HepG2 (cell line): ENCODE data around the gene VSNL1. TPM values are rescaled to one million over a fixed set of nuclear protein-coding genes. Genes with fewer than 3 reads are reported as not detected.

ENCODE experiments used
- GATAD1 ChIP-seq: IDR thresholded peaks from 2 replicates; pipeline ENCODE4 v1.6.1; 2016; ENCODE audit warnings: missing genetic modification reagents, missing compliant biosample characterization
- HINFP ChIP-seq: sonication (generic); formaldehyde crosslinking; IDR thresholded peaks from 2 replicates; pipeline ENCODE4 v1.4.0; 2020; ENCODE audit warnings: low read depth, mild to moderate bottlenecking, missing genetic modification reagents
- ISL2 ChIP-seq: sonication (generic); formaldehyde crosslinking; IDR thresholded peaks from 2 replicates; pipeline ENCODE4 v1.5.0; 2020; ENCODE audit warnings: missing genetic modification reagents
- KDM5A ChIP-seq: fragments of 200-600 bp; sonication (generic); IDR thresholded peaks from 2 replicates; pipeline ENCODE4 v1.7.0; 2018; ENCODE audit warnings: antibody characterized with exemption, mild to moderate bottlenecking, low read length, borderline replicate concordance
- RXRA ChIP-seq: sonication (generic); formaldehyde crosslinking; IDR thresholded peaks from 2 replicates; pipeline ENCODE4 v1.5.1; 2020; ENCODE audit warnings: missing genetic modification reagents
- TEAD3 ChIP-seq: optimal IDR thresholded peaks from 2 replicates; pipeline ENCODE3; 2016; ENCODE audit warnings: borderline replicate concordance
- ZFY ChIP-seq: sonication (generic); formaldehyde crosslinking; IDR thresholded peaks from 2 replicates; pipeline ENCODE4 v1.4.0; 2020; ENCODE audit warnings: missing genetic modification reagents
- ZKSCAN8 ChIP-seq: IDR thresholded peaks from 2 replicates; pipeline ENCODE4 v1.6.1; 2016; ENCODE audit warnings: borderline replicate concordance, missing genetic modification reagents, missing compliant biosample characterization
- ZMAT3 ChIP-seq: sonication (generic); formaldehyde crosslinking; conservative IDR thresholded peaks from 2 replicates; pipeline ENCODE4 v1.7.0; 2021; ENCODE audit warnings: missing genetic modification reagents
- ZNF33B ChIP-seq: sonication (generic); formaldehyde crosslinking; IDR thresholded peaks from 2 replicates; pipeline ENCODE4 v1.5.1; 2020; ENCODE audit warnings: mild to moderate bottlenecking, missing genetic modification reagents
- ZNF589 ChIP-seq: sonication (generic); formaldehyde crosslinking; conservative IDR thresholded peaks from 2 replicates; pipeline ENCODE4 v1.8.0; 2022; ENCODE audit warnings: mild to moderate bottlenecking, moderate library complexity, missing genetic modification reagents
- ZNF644 ChIP-seq: IDR thresholded peaks from 2 replicates; pipeline ENCODE4 v1.6.1; 2016; ENCODE audit warnings: low read depth
- ZNF761 ChIP-seq: sonication (generic); formaldehyde crosslinking; conservative IDR thresholded peaks from 2 replicates; pipeline ENCODE4 v1.4.0; 2020; ENCODE audit warnings: mild to moderate bottlenecking, missing genetic modification reagents
- polyA plus RNA-seq, 8 experiments: library from polyadenylated mRNA; depleted of rRNA in 3 of 8; stranded (reverse) in 7 of 8; unstranded in 1 of 8; fragments of >200 nt; fragmentation: Illumina TruSeq in 4 of 8; extraction: Trizol in 4 of 8; gene quantifications; 2 replicates each; pipeline versions ENCODE4 v1.2.1 to v1.2.3, GENCODE V29; 2011 to 2016; ENCODE audit warnings: low read depth in 4 of 8, missing spikeins in 1 of 8, mixed read lengths in 1 of 8; ENCODE audit not compliant: insufficient read depth in 1 of 8
- total RNA-seq, 5 experiments: library from RNA; depleted of rRNA; stranded (reverse); fragments of >200 nt; fragmentation: Illumina TruSeq; extraction: Trizol; gene quantifications; 2 replicates each; pipeline ENCODE4 v1.2.3, GENCODE V29; 2016; ENCODE audit warnings: low read depth in 1 of 5
- TF ChIP-seq, protein P1 (sequence below): IDR thresholded peaks from 2 replicates; pipeline ENCODE4 v1.6.1; 2016; ENCODE audit warnings: low read depth, control low read depth
- TF ChIP-seq, protein P2 (sequence below), 2 experiments: fragments of 450-650 bp in 1 of 2; sonication (generic) in 1 of 2; formaldehyde crosslinking in 1 of 2; IDR thresholded peaks; 2 replicates each; pipeline versions ENCODE4 v1.6.1 to v1.8.0; 2016 to 2022; ENCODE audit warnings: antibody characterized with exemption in 1 of 2, mild to moderate bottlenecking in 1 of 2, missing genetic modification reagents in 1 of 2
- TF ChIP-seq, protein P3 (sequence below): sonication (generic); formaldehyde crosslinking; IDR thresholded peaks from 2 replicates; pipeline ENCODE4 v1.5.1; 2020; ENCODE audit warnings: missing genetic modification reagents, mild to moderate bottlenecking, borderline replicate concordance

The VSNL1 gene
- total and polyA plus RNA-seq, 2 of the 13 experiments (the other 11 are each of a cell fraction or from before 2014, with no cell fraction given) = 63.2 to 95.9 TPM

DNA sequence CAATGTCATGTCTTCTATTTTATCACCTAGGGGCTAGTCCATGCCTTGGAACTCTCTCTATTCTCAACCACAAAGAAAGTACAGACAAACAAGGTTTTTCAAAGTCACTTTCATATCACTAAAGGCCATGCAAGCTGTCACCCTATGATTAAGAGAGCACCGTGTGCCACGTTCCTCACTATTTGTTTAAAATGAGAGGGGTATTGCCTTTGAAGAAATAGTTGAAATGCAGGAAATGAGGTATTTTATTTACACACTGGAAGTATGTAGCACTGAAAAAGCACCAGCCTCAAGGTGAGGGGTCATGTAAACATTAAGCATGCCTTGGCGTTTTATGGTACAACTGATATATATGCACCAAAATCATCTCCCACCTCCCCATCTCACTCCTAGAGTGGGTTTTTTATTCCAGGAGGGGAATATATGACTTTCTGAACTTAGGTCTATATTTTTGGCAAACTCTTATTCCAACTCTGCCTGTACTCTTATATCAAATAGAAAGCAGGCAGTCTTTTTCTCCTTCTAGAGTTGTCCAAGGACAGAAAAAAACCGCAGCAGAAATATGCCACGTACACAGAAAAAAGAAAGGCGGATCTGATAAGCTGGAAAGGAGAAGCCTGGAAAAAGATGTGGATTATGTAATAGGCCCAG lies 53.5 kb downstream of the VSNL1 start (continued):
- TF ChIP-seq ZFY (CRISPR knock-in tag) = no peak
- TF ChIP-seq ISL2 (CRISPR knock-in tag) = peak; percentile 98
- peak; percentile 83; the same call in 1 of the 2 replicates for TF ChIP-seq RXRA (CRISPR knock-in tag)
- TF ChIP-seq ZNF589 (CRISPR knock-in tag) = peak; percentile 84; the same call in 1 of the 2 replicates
- TF ChIP-seq, protein P1, sequence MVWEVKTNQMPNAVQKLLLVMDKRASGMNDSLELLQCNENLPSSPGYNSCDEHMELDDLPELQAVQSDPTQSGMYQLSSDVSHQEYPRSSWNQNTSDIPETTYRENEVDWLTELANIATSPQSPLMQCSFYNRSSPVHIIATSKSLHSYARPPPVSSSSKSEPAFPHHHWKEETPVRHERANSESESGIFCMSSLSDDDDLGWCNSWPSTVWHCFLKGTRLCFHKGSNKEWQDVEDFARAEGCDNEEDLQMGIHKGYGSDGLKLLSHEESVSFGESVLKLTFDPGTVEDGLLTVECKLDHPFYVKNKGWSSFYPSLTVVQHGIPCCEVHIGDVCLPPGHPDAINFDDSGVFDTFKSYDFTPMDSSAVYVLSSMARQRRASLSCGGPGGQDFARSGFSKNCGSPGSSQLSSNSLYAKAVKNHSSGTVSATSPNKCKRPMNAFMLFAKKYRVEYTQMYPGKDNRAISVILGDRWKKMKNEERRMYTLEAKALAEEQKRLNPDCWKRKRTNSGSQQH (CRISPR knock-in tag) = 0 out of 2 replicates have a peak, but pooled peaks have one; percentile 74
- 0 out of 2 replicates have a peak, but pooled peaks have one; percentile 31 for TF ChIP-seq ZMAT3 (CRISPR knock-in tag)
- no peak for TF ChIP-seq HINFP (CRISPR knock-in tag)
- TF ChIP-seq ZKSCAN8 (CRISPR knock-in tag) = peak; percentile 93; the same call in 1 of the 2 replicates
- peak; percentile 77 for TF ChIP-seq GATAD1 (CRISPR knock-in tag)
- TF ChIP-seq, protein P2, sequence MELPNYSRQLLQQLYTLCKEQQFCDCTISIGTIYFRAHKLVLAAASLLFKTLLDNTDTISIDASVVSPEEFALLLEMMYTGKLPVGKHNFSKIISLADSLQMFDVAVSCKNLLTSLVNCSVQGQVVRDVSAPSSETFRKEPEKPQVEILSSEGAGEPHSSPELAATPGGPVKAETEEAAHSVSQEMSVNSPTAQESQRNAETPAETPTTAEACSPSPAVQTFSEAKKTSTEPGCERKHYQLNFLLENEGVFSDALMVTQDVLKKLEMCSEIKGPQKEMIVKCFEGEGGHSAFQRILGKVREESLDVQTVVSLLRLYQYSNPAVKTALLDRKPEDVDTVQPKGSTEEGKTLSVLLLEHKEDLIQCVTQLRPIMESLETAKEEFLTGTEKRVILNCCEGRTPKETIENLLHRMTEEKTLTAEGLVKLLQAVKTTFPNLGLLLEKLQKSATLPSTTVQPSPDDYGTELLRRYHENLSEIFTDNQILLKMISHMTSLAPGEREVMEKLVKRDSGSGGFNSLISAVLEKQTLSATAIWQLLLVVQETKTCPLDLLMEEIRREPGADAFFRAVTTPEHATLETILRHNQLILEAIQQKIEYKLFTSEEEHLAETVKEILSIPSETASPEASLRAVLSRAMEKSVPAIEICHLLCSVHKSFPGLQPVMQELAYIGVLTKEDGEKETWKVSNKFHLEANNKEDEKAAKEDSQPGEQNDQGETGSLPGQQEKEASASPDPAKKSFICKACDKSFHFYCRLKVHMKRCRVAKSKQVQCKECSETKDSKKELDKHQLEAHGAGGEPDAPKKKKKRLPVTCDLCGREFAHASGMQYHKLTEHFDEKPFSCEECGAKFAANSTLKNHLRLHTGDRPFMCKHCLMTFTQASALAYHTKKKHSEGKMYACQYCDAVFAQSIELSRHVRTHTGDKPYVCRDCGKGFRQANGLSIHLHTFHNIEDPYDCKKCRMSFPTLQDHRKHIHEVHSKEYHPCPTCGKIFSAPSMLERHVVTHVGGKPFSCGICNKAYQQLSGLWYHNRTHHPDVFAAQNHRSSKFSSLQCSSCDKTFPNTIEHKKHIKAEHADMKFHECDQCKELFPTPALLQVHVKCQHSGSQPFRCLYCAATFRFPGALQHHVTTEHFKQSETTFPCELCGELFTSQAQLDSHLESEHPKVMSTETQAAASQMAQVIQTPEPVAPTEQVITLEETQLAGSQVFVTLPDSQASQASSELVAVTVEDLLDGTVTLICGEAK (IDR thresholded peaks at IDR 0.05) = no peak
- TF ChIP-seq, protein P2 (CRISPR knock-in tag; IDR thresholded peaks at IDR 0.05) = no peak; the same call in 1 of the 2 replicates
- peak; percentile 88 for TF ChIP-seq ZNF644 (CRISPR knock-in tag)
- peak; percentile 99 for TF ChIP-seq TEAD3 (CRISPR knock-in tag)
- TF ChIP-seq KDM5A = peak; percentile 52; the same call in 1 of the 2 replicates
- TF ChIP-seq ZNF33B (CRISPR knock-in tag) = no peak
- TF ChIP-seq, protein P3, sequence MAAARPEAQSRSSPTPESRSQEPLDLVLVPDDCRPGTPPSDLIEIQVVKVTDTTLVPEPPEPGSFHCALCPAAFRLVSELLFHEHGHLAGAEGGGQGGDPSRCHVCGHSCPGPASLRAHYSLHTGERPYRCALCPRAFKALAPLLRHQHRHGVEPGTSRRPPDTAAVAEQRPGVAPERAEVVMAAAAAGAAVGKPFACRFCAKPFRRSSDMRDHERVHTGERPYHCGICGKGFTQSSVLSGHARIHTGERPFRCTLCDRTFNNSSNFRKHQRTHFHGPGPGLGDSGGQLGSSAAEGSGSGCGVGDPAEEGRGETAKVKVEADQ (CRISPR knock-in tag) = no peak
- no peak for TF ChIP-seq ZNF761 (CRISPR knock-in tag)
